Colonic mucosa (tissue), 4 donors: Measurements from ENCODE around the gene MAPT. TPM values are rescaled to one million over a fixed set of nuclear protein-coding genes. Genes with fewer than 3 reads are reported as not detected.
"Not testable (repeated sequence)": the region's sequence is repeated elsewhere in the genome, so short reads cannot be mapped to it uniquely, and the experiment has no call there.

ENCODE experiments used
- DNase-seq: peaks from one replicate; pipeline ENCODE4 v3.0.0-alpha.2; 2020
- H3K27ac ChIP-seq: fragments of 200-600 bp; one replicate; pipeline ENCODE4 v1.8.0; 2021
- H3K27me3 ChIP-seq: fragments of 200-600 bp; one replicate; pipeline ENCODE4 v1.8.0; 2021
- H3K36me3 ChIP-seq: fragments of 200-600 bp; one replicate; pipeline ENCODE4 v1.8.0; 2021
- H3K4me1 ChIP-seq: fragments of 200-600 bp; one replicate; pipeline ENCODE4 v1.8.0; 2021; ENCODE audit warnings: mild to moderate bottlenecking
- H3K4me3 ChIP-seq: fragments of 200-600 bp; one replicate; pipeline ENCODE4 v1.8.0; 2021
- H3K9ac ChIP-seq, 2 donors: one replicate each; pipeline ENCODE4 v1.7.0; 2013; ENCODE audit warnings: control low read depth in 2 of 2, low read depth in 2 of 2, low read length in 2 of 2
- H3K9me3 ChIP-seq: fragments of 200-600 bp; one replicate; pipeline ENCODE4 v1.8.0; 2021
- intact Hi-C: fragments of 100-400 bp; cut with DNase I; formaldehyde crosslinking; loops from one replicate; pipeline ENCODE4 v1.14.1; 2022
- total RNA-seq, 2 donors: library from RNA; stranded (reverse); fragmentation: NEBNext Ultra II Directional in 1 of 2; extraction: Animal tissue kit (Norgen Biotek cat#: 25700) in 1 of 2; gene quantifications; one replicate each; pipeline ENCODE4 v1.2.1, GENCODE V29; 2021
- TF ChIP-seq, protein P1 (sequence below): fragments of 200-600 bp; IDR thresholded peaks from one replicate; pipeline ENCODE4 v1.8.0; 2022; ENCODE audit warnings: antibody characterized with exemption, mild to moderate bottlenecking
- donor health status: healthy.
- donor health status: DM: no; HTN: no; CAD: no.
- donor health status: DM: no; HTN: no; CAD: no.

MAPT gene
- total RNA-seq, 2 donors from 2014 or later: 0.37 to 2.9 TPM

DNA sequence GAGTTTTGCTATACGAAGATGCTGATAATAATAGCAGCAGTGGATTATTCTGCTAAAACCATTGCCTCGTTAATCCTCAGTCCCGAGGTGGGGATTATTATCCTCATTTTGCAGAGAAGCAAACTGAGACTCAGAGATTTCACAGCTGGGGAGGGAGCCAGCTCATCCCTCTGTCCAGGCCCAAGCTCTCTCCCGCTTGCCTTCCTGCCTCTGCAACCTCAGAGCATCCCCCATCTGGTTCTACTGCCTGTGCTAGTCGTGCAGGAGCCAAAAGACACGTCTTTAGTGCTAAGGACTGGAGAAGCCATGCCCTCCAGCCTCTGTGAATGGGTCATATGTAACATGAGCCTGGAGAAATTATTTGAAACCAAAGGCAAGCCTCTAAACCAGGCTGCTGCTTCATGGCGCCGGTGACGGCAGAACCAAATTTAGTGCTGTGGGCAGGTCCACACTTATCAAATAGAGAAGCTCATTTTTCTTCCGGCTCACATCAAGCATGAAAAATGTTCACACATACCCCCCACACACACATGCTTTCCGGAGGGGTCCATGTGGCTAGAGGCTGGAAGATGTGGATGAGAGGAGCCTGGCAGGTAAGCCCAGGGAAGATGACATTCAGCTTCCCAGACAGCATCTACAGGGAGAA lies 13.5 kb downstream of the MAPT start:
- H3K36me3 ChIP-seq: no peaks in the 10 kb centered on the region
- no peak overlapping the region for H3K27ac ChIP-seq
- intact Hi-C loops: no loop called here
- no peak for DNase-seq
- TF ChIP-seq, protein P1, sequence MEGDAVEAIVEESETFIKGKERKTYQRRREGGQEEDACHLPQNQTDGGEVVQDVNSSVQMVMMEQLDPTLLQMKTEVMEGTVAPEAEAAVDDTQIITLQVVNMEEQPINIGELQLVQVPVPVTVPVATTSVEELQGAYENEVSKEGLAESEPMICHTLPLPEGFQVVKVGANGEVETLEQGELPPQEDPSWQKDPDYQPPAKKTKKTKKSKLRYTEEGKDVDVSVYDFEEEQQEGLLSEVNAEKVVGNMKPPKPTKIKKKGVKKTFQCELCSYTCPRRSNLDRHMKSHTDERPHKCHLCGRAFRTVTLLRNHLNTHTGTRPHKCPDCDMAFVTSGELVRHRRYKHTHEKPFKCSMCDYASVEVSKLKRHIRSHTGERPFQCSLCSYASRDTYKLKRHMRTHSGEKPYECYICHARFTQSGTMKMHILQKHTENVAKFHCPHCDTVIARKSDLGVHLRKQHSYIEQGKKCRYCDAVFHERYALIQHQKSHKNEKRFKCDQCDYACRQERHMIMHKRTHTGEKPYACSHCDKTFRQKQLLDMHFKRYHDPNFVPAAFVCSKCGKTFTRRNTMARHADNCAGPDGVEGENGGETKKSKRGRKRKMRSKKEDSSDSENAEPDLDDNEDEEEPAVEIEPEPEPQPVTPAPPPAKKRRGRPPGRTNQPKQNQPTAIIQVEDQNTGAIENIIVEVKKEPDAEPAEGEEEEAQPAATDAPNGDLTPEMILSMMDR: no peak
- H3K9me3 ChIP-seq: no peaks in the 10 kb centered on the region
- H3K4me1 ChIP-seq: no peaks in the 10 kb centered on the region
- H3K9ac ChIP-seq: no peak overlapping the region
- H3K4me3 ChIP-seq: no peak overlapping the region
- no peaks in the 10 kb centered on the region for H3K27me3 ChIP-seq

DNA sequence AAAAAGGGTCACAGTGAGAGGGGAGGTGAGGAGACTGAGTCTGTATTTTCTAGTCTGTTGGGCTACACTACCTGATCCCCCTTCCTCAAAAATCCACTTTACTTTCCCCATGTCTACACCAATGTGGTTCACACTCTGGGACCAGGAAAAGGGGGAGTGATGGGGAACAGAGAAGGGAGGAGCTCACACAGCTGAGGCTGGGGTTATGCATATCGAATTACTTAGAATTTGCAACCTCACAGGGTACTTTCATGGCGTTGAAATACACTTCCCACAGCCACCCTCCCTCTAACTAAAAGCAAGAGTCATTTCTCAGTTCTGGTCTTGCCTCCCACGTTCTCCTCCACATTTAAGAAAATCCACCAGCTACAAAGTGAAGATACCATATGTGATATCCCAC lies 14.1 kb downstream of the MAPT start:
- no peaks in the 10 kb centered on the region for H3K9me3 ChIP-seq
- no peaks in the 10 kb centered on the region for H3K4me1 ChIP-seq
- TF ChIP-seq, protein P1: no peak
- intact Hi-C loops: no loop called here
- no peak overlapping the region for H3K4me3 ChIP-seq
- H3K36me3 ChIP-seq: no peaks in the 10 kb centered on the region
- no peak for DNase-seq
- no peaks in the 10 kb centered on the region for H3K27me3 ChIP-seq
- H3K27ac ChIP-seq: no peak overlapping the region
- no peak overlapping the region for H3K9ac ChIP-seq

DNA sequence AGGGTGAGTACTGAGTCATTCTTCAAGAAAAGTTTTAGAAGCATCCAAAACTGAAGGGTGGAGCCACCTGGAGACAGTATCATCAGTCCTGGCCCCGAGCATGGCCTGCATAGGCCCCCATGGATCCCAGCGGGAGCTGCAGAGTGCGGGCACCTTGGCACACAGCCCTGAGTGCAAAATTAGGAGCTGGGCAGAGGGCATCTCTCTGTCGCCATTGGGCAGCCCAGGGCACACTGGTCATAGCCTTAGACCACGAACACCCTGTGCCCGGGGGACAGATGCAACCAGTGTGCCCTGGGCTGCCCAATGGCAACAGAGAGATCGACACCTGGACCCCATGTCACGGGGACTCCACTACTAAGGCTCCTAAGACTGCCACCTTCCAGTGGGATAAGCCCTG lies 14.6 kb downstream of the MAPT start:
- DNase-seq: no peak
- no peak overlapping the region for H3K4me3 ChIP-seq
- H3K27ac ChIP-seq: no peak overlapping the region
- H3K27me3 ChIP-seq: no peaks in the 10 kb centered on the region
- no peaks in the 10 kb centered on the region for H3K4me1 ChIP-seq
- TF ChIP-seq, protein P1: no peak
- intact Hi-C loops: no loop called here
- no peaks in the 10 kb centered on the region for H3K36me3 ChIP-seq
- no peak overlapping the region for H3K9ac ChIP-seq
- no peaks in the 10 kb centered on the region for H3K9me3 ChIP-seq

DNA sequence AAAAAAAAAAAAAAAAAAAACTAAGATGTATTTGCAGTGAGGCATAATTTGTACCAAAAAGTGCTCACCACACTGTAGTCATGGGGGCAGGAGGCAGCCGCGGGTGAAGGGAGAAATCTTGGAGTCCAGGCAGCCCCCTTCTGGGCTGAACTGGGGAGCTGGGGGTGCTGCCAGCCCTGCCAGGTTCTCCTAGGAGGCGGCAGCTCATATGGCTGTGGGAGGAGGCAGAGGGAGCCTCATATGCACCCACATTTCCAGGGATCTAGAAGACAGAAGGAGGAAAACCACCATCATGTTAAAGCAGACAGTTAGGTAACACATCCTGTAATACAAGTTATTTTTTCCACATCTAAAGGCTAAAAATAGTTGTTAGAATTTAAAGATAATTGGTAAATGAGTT lies 16.3 kb downstream of the MAPT start:
- Histone ChIP-seq H3K4me3 (no peak overlapping the region), H3K36me3 (no peaks in the 10 kb centered on the region), H3K4me1 (no peaks in the 10 kb centered on the region), H3K27me3 (no peaks in the 10 kb centered on the region), H3K9me3 (no peaks in the 10 kb centered on the region), H3K9ac (no peak overlapping the region), H3K27ac (no peak overlapping the region)
- no peak for DNase-seq
- TF ChIP-seq, protein P1: no peak
- intact Hi-C loops: no loop called here

DNA sequence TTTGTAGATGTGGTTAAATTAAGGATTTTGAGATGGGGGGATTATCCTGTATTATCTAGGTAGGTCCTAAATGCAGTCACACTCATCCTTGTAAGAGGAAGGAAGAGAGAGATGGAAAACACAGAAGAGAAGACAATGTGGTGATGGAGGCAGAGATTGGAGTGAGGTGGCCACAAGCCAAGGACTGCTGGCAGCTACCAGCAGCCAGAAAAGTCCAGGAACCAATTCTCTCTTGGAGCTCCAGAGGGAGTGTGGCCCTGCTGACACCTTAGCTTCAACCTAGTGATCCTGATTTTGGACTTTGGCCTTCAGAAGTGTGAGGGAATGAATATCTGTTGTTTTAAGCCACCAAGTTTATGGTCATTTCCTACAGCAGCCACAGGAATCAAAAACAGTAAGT lies 18.0 kb downstream of the MAPT start:
- H3K4me3 ChIP-seq: no peak overlapping the region
- DNase-seq: no peak
- no peaks in the 10 kb centered on the region for H3K4me1 ChIP-seq
- TF ChIP-seq, protein P1: no peak
- H3K9me3 ChIP-seq: no peaks in the 10 kb centered on the region
- H3K36me3 ChIP-seq: no peaks in the 10 kb centered on the region
- intact Hi-C loops: no loop called here
- H3K27ac ChIP-seq: no peak overlapping the region
- no peaks in the 10 kb centered on the region for H3K27me3 ChIP-seq
- H3K9ac ChIP-seq: no peak overlapping the region

DNA sequence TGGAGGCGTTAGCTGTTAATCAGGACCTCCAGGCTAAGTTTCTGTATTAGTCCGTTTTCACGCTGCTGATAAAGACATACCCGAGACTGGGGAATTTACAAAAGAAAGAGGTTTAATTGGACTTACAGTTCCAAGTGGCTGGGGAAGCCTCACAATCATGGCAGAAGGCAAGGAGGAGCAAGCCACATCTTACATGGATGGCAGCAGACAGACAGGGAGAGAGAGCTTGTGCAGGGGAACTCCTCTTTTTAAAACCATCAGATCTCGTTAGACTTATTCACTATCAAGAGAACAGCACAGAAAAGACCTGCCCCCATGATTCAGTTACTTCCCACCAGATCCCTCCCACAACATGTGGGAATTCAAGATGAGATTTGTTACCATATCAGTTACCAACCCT lies 18.7 kb downstream of the MAPT start:
- H3K4me3 ChIP-seq, H3K4me1 ChIP-seq, H3K9me3 ChIP-seq, H3K27ac ChIP-seq, H3K9ac ChIP-seq, DNase-seq, H3K27me3 ChIP-seq, intact Hi-C loops, H3K36me3 ChIP-seq: not testable (repeated sequence)
